ENCODE results near the gene RCAN1.
"Not testable (repeated sequence)": the region's sequence is repeated elsewhere in the genome, so short reads cannot be mapped to it uniquely, and the experiment has no call there.

RCAN1 gene

DNA sequence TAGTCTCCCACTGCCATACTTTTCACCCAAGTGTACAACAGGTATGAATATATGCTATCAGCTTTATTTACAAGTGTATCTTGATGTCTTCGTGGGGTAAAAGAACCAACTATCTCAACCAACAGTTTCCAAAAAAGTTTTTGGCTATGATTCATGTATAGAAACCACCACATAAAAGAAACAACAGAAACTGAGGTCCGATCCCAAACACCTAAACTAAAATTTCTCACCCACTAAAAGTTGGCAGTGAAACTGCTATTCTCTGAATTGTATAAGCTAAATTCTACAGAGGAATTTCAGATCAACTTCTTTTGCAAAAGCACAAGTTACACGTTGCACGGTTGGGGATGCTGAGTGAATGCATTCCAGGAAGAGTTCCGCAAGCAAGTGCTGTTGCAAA is 97.9 kb downstream of the RCAN1 start:
- DNase-seq (ENCODE audit: low spot score), result no peak

DNA sequence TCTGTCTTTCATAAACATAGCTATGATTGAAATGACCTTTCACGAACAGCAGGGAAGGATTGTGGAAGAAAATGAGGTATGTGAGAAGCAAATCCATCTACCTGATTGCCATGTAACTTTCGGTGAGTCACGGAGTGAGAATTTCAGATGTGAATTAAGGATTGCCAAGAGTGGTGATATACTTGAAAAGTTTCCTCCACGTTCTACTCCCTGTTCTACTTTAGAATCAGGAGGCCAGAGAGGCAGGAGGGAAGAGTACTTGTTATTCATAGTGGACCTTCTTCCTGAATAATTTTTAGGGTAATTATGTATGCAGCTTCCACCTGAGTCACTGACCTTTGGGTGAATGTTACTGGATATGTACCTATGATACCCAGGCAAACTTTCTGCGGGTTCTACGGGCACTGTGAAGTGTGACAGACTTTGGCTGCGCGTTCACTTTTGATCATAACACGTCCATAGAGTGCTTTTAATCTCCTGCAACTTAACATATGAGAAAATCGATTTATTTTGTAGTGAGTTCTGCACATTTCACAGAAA is 100.3 kb downstream of the RCAN1 start:
- DNase-seq (ENCODE audit: low spot score), result no peak

DNA sequence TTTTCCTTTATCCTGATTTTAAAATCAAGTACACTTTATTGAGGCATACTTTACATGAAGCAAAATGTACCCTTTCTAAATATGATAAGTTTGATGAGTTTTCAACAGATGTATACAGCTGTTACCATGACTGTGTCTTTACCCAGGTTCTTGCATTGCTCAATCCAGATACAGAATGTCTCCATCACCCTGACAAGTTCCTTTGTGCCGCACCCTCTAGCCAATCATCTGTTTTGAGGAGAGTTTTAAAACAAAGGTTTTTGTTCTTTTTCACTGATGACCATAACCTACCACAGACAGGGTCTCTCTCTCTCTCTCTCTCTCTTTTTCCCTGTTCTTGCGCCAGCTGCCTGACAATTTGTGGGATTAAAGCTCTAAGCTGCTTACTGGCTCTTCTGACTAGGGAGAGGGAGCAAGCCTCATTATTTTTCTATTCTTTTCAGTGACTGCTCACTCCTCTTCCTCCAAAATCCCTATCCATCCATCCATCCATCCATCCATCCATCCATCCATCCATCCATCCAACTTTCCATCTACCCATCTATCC is 101.7 kb downstream of the RCAN1 start:
- DNase-seq (ENCODE audit: low spot score), result no peak

DNA sequence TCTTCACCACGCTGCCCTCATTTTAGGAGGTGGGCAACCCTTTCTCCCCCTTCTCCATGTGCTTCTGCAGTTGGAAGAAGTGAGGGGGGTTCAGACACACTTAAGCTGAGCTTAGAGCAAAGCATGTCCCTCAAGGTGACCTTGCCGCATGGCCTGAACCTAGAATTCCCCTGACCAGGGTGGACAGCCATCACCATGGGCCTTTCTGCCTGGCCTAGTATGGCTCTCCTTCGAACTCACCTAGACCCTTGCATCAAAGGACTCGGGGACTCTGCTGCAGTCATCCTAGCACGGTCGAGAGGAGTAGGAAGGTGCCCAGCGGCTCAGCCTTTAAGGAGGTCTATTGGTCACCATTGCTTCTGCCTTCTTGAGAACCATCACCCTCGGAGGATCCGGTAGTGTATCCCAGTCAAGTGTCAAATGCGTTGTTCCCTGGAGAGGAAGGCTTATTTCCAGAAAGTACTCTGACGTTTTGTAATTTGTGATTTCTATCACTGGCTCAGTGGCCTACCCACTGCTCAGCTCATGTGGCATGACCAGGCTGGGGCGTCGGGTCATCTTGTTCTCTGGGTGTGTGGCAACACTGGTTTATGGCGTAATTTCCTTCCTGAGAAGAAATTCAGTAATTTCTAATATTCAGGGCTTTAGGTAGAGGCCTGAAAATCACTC is 103.0 kb downstream of the RCAN1 start, which contains the start of gene KCNE1:
Gene KCNE1 (minus strand): TSS at position 424 of the 669 bp plus-strand sequence. CDS start 62,576 bp downstream, outside the sequence.
- DNase-seq (ENCODE audit: low spot score), result no peak

DNA sequence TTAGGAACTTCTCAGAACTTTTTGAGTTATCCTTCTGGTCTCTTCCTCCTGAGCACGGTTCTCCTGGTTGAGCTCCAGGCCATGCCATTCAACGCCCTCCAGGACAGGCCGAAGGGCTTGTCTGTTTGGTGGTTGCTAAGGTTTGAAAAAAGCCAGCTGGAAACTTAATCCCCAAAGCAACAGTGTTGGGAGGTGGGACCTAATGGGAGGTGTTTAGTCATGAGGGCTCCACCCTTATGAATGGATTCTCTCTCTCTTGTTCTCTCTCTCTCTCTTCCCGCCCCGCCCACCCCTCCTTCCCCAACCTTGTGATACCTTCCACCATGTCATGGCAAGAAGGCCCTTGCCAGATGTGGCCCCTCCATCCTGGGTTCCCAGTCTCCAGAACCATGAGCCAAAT is 103.7 kb downstream of the RCAN1 start:
- no peak for DNase-seq (ENCODE audit: low spot score)

DNA sequence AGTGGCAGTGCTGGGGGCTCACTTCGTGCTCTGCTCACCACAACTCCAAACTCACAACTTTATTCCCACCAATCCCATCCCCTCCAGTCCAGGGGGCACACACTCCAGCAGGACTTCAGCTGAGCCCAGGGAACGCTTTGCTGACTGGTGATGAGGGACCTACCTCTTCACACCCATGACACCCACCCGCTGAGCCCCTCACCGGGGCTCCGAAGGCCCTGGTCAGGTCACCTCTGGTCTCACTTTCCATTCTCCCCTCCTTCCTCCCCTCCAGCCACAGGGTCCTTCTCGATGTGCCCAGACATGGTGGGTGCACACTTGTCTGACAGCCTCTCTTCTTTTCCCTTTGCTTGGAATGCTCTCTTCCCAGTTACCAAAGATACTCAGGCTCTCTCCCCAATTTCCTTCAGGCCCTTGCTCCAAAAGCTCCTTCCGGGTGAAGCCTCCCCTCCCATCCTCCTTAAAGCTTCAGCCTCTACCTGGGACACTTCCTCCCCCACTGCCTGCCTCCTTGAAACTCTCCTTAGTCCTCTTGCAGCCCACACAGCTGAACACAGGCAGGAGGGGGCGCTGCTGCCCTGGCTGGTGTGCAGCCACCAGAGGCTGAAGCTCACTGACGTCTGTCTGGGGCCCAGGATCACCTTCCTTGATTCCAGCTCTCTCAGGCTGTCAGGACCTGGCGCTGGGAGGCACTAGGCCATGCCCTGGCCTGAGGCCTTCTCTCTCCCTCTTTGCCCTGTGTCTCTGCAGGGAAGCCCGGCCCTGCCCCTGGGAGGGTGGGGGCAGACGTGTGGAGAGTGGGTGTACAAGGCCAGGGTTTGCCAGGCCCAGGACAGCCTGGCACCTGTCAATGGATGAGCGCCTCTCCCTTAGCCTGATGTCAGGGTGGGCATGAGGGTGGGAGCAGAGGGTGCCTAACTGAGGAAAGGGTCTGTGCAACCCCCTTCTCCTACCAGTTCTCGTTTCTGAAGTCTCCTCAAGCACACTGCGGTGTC is 104.5 kb downstream of the RCAN1 start:
- peak; percentile 82 for DNase-seq (ENCODE audit: low spot score)

DNA sequence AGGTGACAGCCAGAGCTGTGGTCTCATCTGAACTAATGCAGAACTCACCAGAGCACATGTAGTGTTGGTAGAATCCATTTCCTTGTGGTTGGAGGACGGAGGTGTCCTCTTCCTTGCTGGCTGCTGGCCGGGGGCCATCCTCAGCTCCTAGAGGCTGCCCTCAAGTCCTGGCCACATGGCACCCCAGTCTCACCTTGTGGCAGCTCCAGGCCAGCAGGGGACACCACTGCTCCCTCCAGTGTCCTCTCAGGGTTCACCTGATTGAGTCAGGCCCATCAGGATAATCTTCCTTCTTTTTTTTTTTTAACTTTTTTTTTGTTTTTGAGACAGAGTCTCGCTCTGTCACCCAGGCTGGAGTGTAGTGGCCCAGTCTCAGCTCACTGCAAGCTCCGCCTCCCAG is 105.8 kb downstream of the RCAN1 start:
- DNase-seq (ENCODE audit: low spot score), result no peak

DNA sequence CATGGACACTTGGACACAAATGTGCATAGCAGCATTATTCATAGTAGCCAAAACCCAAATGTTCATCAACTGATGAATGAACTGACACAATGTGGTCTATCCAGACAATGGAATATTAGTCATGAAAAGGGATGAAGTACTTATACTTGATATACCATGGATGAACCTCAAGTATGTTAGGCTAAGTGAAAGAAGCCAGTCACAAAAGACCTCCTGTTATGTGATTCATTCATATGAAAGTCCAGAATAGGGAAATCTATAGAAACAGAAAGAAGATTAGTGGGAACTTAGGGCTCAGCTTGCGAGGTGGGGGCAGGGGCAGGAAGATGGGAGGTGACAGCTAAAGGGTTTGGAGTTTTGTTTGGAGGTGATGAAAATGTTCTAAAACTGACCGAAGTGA is 110.3 kb downstream of the RCAN1 start:
- no peak for DNase-seq (ENCODE audit: low spot score)

DNA sequence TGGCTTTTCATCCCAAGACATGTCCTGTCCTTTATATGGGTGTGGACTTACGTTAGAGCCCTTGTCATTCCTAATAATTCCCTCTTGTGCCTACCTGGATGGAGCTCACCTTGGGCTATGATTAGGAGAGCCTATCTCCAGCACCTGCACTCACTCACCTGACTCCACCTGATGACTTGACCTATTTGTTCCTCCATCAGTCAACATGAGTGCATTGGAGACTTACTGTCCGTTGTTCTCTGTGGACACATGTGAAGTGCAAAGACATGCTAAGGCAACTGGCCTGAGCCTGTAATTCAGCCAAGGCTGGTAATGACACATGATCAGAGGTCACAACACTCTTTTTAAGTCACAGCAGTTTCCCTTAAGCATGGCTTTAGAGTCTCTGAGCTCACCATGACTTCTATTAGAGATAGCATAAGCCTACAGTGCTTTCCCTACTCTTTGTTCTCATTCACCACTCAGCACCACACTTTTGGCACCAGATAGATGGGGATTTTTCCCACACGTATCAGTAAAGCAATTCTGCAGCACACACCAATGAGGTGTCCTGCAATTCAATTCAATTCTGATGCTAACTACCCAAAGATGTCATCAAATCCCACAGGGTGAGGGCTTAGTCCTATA is 112.3 kb downstream of the RCAN1 start:
- DNase-seq (ENCODE audit: low spot score), result no peak

DNA sequence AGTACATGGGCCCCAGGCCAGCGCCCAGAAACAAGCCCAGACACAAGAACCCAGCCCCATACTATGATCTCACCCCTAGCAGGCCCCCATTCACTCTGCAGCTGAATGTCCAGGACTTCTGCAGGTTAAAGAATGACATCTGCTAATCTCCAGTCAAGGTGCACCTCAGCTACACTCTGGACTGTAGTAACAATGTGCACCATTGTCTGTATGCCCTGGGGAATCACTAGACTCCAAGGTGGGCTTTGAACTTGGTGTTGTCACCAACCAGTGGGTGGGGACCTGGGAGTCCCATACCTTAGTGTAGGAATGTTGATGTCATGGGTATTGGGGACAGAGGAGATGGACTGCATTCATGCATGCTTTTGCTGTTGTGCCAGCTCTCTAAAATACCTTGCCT is 113.2 kb downstream of the RCAN1 start:
- no peak for DNase-seq (ENCODE audit: low spot score)

DNA sequence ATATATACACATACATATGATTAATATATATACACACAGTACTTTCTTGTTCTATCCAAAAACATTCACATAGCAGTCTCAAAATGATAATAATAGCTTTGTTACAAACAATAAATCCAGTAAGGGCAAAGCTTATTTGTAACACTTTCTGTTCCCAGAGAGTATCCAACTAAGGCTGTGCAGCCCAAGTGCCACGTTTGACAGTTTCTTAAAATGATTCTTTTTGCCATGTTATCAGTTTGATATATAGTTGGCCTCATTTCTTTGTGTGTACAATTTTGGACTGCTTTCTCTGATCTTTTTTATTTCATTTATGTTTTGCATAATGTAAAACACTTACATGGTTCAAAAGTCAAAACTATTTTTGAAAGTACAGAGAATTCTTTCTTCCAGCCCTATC is 114.7 kb downstream of the RCAN1 start:
- no peak for DNase-seq (ENCODE audit: low spot score)

DNA sequence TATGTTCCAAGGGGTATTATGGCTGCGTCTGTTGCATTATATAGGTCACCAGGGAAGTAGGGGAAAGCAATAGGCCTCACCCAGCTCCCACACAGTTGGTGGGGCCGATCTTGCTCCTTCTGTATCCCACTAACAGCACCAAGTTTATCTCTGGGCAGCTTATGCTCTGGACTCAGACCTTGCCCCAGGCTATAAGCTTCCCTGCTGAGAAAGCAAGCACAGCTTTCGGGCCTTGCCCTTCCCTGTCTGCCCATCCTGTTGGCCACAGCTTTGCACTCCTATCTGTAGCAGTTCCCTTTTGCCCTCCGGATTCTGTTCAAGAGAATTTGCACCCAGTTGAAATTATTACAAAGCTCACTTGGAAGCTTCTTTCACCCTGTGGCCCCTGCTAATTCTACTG is 115.8 kb downstream of the RCAN1 start:
- no peak for DNase-seq (ENCODE audit: low spot score)

DNA sequence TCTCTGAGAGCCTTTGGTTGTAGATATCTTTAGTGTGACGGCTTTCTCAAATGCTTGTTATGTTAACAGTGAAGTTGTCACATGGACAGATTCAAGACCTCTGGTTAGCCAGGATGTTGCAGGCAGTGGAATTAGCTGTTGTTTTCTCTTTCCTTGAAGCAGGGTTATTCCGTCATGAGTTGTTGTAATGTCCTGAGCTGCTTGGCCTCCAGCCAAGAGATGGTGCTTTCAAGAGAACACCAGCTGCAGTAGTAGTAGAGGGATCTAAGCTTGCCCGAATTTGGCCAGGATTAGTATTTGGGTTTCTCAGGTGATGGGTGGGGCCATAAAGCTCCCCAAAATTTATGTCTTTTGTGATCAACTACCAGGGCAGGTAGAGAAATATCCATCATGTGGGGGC is 116.3 kb downstream of the RCAN1 start:
- DNase-seq (ENCODE audit: low spot score), result no peak

DNA sequence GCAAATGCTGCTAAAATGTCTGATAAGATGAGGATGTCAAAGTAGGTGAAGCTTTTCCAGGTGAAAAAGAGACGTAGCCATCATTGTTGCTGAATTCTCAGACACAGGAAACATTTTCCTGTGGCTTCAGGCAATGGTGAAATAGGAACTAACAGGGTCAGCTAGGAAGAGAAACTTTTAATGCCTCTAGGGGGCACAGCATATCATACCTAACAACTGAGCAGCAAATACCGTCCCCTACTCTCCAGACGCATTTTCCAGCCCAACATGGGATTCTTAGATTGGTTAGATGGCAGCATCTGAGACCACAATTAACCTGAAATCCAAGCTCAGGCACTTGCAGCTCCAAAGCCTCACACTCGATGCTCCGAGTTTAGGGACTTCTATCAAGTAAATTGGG is 131.1 kb downstream of the RCAN1 start:
- DNase-seq (ENCODE audit: low spot score), result not testable (repeated sequence)

DNA sequence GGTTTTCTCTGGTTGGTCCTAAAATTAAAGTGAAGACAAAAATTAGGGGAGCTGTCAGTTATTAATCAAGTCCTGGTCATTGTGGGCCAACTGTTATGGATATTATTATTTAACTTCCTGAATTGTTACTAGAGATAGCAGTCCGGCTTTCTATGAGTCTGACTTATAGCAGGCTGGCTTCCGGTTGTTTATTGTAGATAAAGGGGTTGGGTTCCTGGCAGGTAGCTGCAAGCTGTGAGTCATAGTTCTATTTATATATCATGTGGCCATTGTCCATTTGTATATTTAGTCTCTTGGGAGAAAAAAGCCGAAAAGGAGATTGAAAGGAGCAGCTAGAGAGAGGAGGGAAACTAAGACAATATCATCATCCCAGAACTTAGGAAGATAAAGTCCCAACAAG is 131.5 kb downstream of the RCAN1 start:
- DNase-seq (ENCODE audit: low spot score), result not testable (repeated sequence)

DNA sequence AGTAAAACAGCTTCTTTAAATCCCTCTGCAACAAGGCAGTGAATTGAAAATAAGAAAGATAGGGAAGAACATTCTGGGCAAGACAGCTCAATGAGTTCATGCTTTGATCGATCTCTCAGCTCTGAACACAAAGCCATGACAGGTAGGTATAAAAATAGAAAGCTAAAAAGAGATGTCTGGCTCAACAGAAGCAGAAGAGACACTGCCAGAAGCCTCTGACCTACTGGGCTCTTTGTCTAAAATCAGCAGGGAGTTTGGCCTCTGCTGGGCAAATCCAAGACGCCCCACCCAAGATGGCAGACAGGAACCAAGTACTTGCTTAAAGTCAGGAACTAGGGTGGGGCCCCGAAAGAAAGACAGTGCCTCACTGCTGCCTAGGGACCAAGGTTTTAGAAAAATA is 147.6 kb downstream of the RCAN1 start:
- DNase-seq (ENCODE audit: low spot score), result not testable (repeated sequence)

All from iPS-NIHi11 (cell line).